Keratinocyte (primary cell): ENCODE data around the gene B4GALNT4. TPM values are rescaled to one million over a fixed set of nuclear protein-coding genes. Genes with fewer than 3 reads are reported as not detected.

Experiments
- DNase-seq: peaks from one replicate; pipeline ENCODE4 v3.0.0-alpha.2; 2011; ENCODE audit warnings: low read depth, missing footprints, low spot score
- FAIRE-seq: peaks from 2 replicates; lab custom pipeline; 2011; peaks lifted over from hg19 to GRCh38; lab: Jason Lieb, UNC
- H2AFZ ChIP-seq: 2 replicates; pipeline ENCODE4 v1.6.0; 2012; ENCODE audit warnings: low read length, control low read depth, inconsistent platforms; ENCODE audit not compliant: control insufficient read depth
- H3K27ac ChIP-seq: 2 replicates; pipeline ENCODE4 v1.5.1; 2011; ENCODE audit warnings: low read length; ENCODE audit not compliant: control insufficient read depth, insufficient read depth
- H3K27me3 ChIP-seq: 3 replicates; pipeline ENCODE4 v1.6.0; 2011; ENCODE audit warnings: low read length; ENCODE audit not compliant: control insufficient read depth, insufficient read depth; ENCODE audit errors: extremely low read depth
- H3K36me3 ChIP-seq, 2 experiments: 2 replicates in 1 of 2; 3 replicates in 1 of 2; pipeline ENCODE4 v1.5.1; 2011; ENCODE audit warnings: low read length in 2 of 2, mild to moderate bottlenecking in 1 of 2; ENCODE audit not compliant: control insufficient read depth in 2 of 2, insufficient read depth in 2 of 2; ENCODE audit errors: extremely low read depth in 1 of 2
- H3K4me1 ChIP-seq: 3 replicates; pipeline ENCODE4 v1.5.1; 2011; ENCODE audit warnings: low read length; ENCODE audit not compliant: control insufficient read depth, insufficient read depth; ENCODE audit errors: extremely low read depth
- H3K4me2 ChIP-seq: 3 replicates; pipeline ENCODE4 v1.6.0; 2011; ENCODE audit warnings: low read depth, low read length; ENCODE audit not compliant: control insufficient read depth, insufficient read depth; ENCODE audit errors: extremely low read depth
- H3K4me3 ChIP-seq, 3 experiments: fragments of 200-600 bp in 1 of 3; sonication (generic) in 1 of 3; 2 replicates in 2 of 3; 3 replicates in 1 of 3; pipeline ENCODE4 v1.5.1; 2011 to 2016; ENCODE audit warnings: low read length in 3 of 3, mild to moderate bottlenecking in 3 of 3, control low read depth in 2 of 3, inconsistent platforms in 1 of 3, low read depth in 1 of 3, mixed read lengths in 1 of 3, mixed run types in 1 of 3, moderate library complexity in 1 of 3; ENCODE audit not compliant: control insufficient read depth in 2 of 3, insufficient read depth in 2 of 3; ENCODE audit errors: extremely low read depth in 1 of 3
- H3K79me2 ChIP-seq: 2 replicates; pipeline ENCODE4 v1.6.0; 2012; ENCODE audit warnings: low read length; ENCODE audit not compliant: control insufficient read depth, insufficient read depth
- H3K9ac ChIP-seq: 3 replicates; pipeline ENCODE4 v1.6.0; 2011; ENCODE audit warnings: low read length; ENCODE audit not compliant: control insufficient read depth, insufficient read depth; ENCODE audit errors: extremely low read depth
- H3K9me1 ChIP-seq: 3 replicates; pipeline ENCODE4 v1.6.0; 2011; ENCODE audit warnings: low read length; ENCODE audit not compliant: control insufficient read depth, insufficient read depth; ENCODE audit errors: extremely low read depth
- H3K9me3 ChIP-seq: 2 replicates; pipeline ENCODE4 v1.5.1; 2012; ENCODE audit warnings: low read depth, low read length; ENCODE audit not compliant: control insufficient read depth
- H4K20me1 ChIP-seq: 3 replicates; pipeline ENCODE4 v1.6.0; 2011; ENCODE audit warnings: low read length; ENCODE audit not compliant: control insufficient read depth, insufficient read depth; ENCODE audit errors: extremely low read depth
- CTCF ChIP-seq, 3 experiments: IDR thresholded peaks in 1 of 3; conservative IDR thresholded peaks in 1 of 3; optimal IDR thresholded peaks in 1 of 3; 2 replicates in 2 of 3; 3 replicates in 1 of 3; pipeline versions ENCODE3 to v1.5.1; 2011; ENCODE audit warnings: low read length in 3 of 3, mild to moderate bottlenecking in 3 of 3, moderate library complexity in 2 of 3, control low read depth in 1 of 3, inconsistent platforms in 1 of 3; ENCODE audit not compliant: insufficient read depth in 2 of 3; ENCODE audit errors: extremely low read depth in 1 of 3
- EZH2 ChIP-seq: IDR thresholded peaks from one replicate; pipeline ENCODE4 v1.6.1; 2012; ENCODE audit warnings: inconsistent platforms, mild to moderate bottlenecking, low read length, moderate library complexity
- dilution Hi-C: fragments of 300-500 bp; cut with MboI; formaldehyde crosslinking; loops from one replicate; pipeline ENCODE4 v1.7.0; 2020; ENCODE audit warnings: low sequenced_read_pairs; ENCODE audit not compliant: extremely low pct_ligation_motif_present
- polyA plus RNA-seq, 5 experiments: library from polyadenylated mRNA; depleted of rRNA in 3 of 5; stranded (reverse) in 3 of 5; stranded (forward) in 1 of 5; unstranded in 1 of 5; fragments of >200 nt; gene quantifications; 1 replicate in 1 of 5; 2 replicates in 3 of 5; 3 replicates in 1 of 5; pipeline versions ENCODE4 v1.2.1 to v1.2.3, GENCODE V29; 2011 to 2012; ENCODE audit warnings: missing spikeins in 2 of 5, low read depth in 1 of 5, low replicate concordance in 1 of 5

The B4GALNT4 gene
- polyA plus RNA-seq, 1 donor (not counting 4 experiments of a cell fraction or from before 2014, with no cell fraction given): 7.3 TPM

DNA sequence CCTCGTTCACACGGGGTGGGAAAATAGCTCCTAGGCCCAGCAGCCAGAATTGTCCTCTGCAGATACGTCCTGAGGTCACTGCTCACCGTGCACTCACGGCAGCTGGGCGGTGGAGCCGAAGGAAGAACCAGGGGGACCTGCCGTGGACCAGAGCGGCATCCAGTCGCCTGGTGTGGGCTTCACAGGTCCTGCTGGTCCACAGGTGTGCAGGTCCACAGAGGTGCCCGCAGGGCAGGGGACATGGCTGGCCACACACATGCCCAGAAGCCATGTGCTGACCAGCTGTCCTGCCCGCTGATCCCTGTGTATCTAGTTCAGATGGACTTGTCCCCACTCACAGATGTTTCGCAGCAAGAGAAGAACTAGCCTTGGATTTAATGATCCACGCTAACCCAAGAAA lies 14.1 kb downstream of the B4GALNT4 start:
- H3K9me1 ChIP-seq: no peaks in the 10 kb centered on the region
- H2AFZ ChIP-seq: no peak overlapping the region
- no peak overlapping the region for H3K9ac ChIP-seq
- no peaks in the 10 kb centered on the region for H3K27me3 ChIP-seq
- peaks cover 4% of the 10 kb centered on the region for H4K20me1 ChIP-seq
- no peaks in the 10 kb centered on the region for H3K4me1 ChIP-seq
- FAIRE-seq: no peak
- DNase-seq: no peak
- no peak overlapping the region for H3K4me2 ChIP-seq
- peaks cover 5% of the 10 kb centered on the region for H3K9me3 ChIP-seq
- no peak overlapping the region for H3K27ac ChIP-seq
- TF ChIP-seq EZH2 (no peak), CTCF (optimal IDR thresholded peaks at IDR 0.05 in 1 of 3, IDR thresholded peaks at IDR 0.05 in 1 of 3, conservative IDR thresholded peaks at IDR 0.05 in 1 of 3; ENCODE audit: extremely low read depth in 1 of 3, insufficient read depth in 2 of 3, low read length in 3 of 3) (no peak)
- H3K79me2 ChIP-seq: no peaks in the 10 kb centered on the region
- H3K4me3 ChIP-seq: no peak overlapping the region
- H3K36me3 ChIP-seq: peaks cover 2 to 4% of the 10 kb centered on the region in 2 experiments
- dilution Hi-C loops: no loop called here

GRCh38 chr11:384511-384910 lies 15.2 kb downstream of the B4GALNT4 start:
- DNase-seq (no peak), FAIRE-seq (no peak)
- dilution Hi-C loops: no loop called here
- no peak overlapping the region for H3K27ac ChIP-seq
- H3K4me1 ChIP-seq: no peaks in the 10 kb centered on the region
- H2AFZ ChIP-seq: no peak overlapping the region
- no peaks in the 10 kb centered on the region for H3K9me1 ChIP-seq
- H3K4me2 ChIP-seq: no peak overlapping the region
- H3K9me3 ChIP-seq: peaks cover 5% of the 10 kb centered on the region
- no peaks in the 10 kb centered on the region for H3K79me2 ChIP-seq
- H3K4me3 ChIP-seq: no peak overlapping the region
- no peaks in the 10 kb centered on the region for H3K27me3 ChIP-seq
- no peak overlapping the region for H3K9ac ChIP-seq
- TF ChIP-seq CTCF (optimal IDR thresholded peaks at IDR 0.05 in 1 of 3, IDR thresholded peaks at IDR 0.05 in 1 of 3, conservative IDR thresholded peaks at IDR 0.05 in 1 of 3; ENCODE audit: extremely low read depth in 1 of 3, insufficient read depth in 2 of 3, low read length in 3 of 3) (no peak), EZH2 (no peak)
- peaks cover 2 to 6% of the 10 kb centered on the region in 2 experiments for H3K36me3 ChIP-seq
- H4K20me1 ChIP-seq: peaks cover 4% of the 10 kb centered on the region
